Stimulated activated naive B cell treated with anti-CD40 and anti-IgM and Interleukin-4, amounts not matched to agents 10 μg/mL and 1 μg/mL and 100 μg/mL, for 72 hours (primary cell): ENCODE data around the gene KLHDC4.
A peak's percentile ranks its signal among the peaks of the same experiment; 100 is the strongest.

Experiments
- ATAC-seq, 2 donors: fragments of 150-1000 bp; cut with Tn5 transposase; replicated peaks; 2 replicates each; pipeline ENCODE4 v1.10.0; 2021; ENCODE audit warnings: moderate library complexity in 1 of 2
- DNase-seq: peaks from one replicate; pipeline ENCODE4 v3.0.0; 2021
- H3K27ac Mint-ChIP-seq: one replicate; pipeline ENCODE4 v1.8.0; 2022; ENCODE audit warnings: mild to moderate bottlenecking, mixed read lengths
- H3K27me3 Mint-ChIP-seq, 2 donors: one replicate each; pipeline ENCODE4 v1.8.0; 2022; ENCODE audit warnings: mixed read lengths in 2 of 2
- H3K36me3 Mint-ChIP-seq, 2 donors: one replicate each; pipeline ENCODE4 v1.8.0; 2022; ENCODE audit warnings: mixed read lengths in 2 of 2, mild to moderate bottlenecking in 1 of 2
- H3K4me1 Mint-ChIP-seq, 2 donors: one replicate each; pipeline ENCODE4 v1.8.0; 2022; ENCODE audit warnings: mixed read lengths in 2 of 2, mild to moderate bottlenecking in 1 of 2
- H3K4me3 Mint-ChIP-seq, 2 donors: one replicate each; pipeline ENCODE4 v1.8.0; 2022; ENCODE audit warnings: mild to moderate bottlenecking in 2 of 2, mixed read lengths in 2 of 2, moderate library complexity in 1 of 2
- H3K9me3 Mint-ChIP-seq, 2 donors: one replicate each; pipeline ENCODE4 v1.8.0; 2022; ENCODE audit warnings: mixed read lengths in 2 of 2, mild to moderate bottlenecking in 1 of 2

The KLHDC4 gene

GRCh38 chr16:87679593-87680271 is 86.1 kb downstream of the KLHDC4 start:
- Mint-ChIP-seq H3K27ac (no peak overlapping the region), H3K36me3 (no peaks in the 10 kb centered on the region), H3K4me3 (no peak overlapping the region), H3K9me3 (no peaks in the 10 kb centered on the region), H3K27me3 (peaks cover 4 to 15% of the 10 kb centered on the region in 2 donors), H3K4me1 (peaks cover 9 to 22% of the 10 kb centered on the region in 2 donors)
- no peak for DNase-seq
- ATAC-seq = no peak

GRCh38 chr16:87678618-87679017 is 87.2 kb downstream of the KLHDC4 start:
- Mint-ChIP-seq H3K27me3 (peaks cover 4 to 15% of the 10 kb centered on the region in 2 donors), H3K9me3 (no peaks in the 10 kb centered on the region), H3K4me1 (peaks cover 12 to 22% of the 10 kb centered on the region in 2 donors), H3K27ac (no peak overlapping the region), H3K36me3 (no peaks in the 10 kb centered on the region), H3K4me3 (no peak overlapping the region)
- no peak for ATAC-seq
- DNase-seq = no peak

- no peak overlapping the region for H3K4me3 Mint-ChIP-seq
- H3K27me3 Mint-ChIP-seq = peaks cover 4 to 15% of the 10 kb centered on the region in 2 donors
- H3K4me1 Mint-ChIP-seq = peaks cover 12 to 22% of the 10 kb centered on the region in 2 donors
- H3K27ac Mint-ChIP-seq = no peak overlapping the region
- H3K9me3 Mint-ChIP-seq = no peaks in the 10 kb centered on the region
- H3K36me3 Mint-ChIP-seq = no peaks in the 10 kb centered on the region
- DNase-seq (no peak), ATAC-seq (no peak)
These were observed 88.0 kb downstream of the KLHDC4 start for GRCh38 chr16:87677830-87678229.

GRCh38 chr16:87675111-87675719 is 90.6 kb downstream of the KLHDC4 start:
- Mint-ChIP-seq H3K4me1 (peaks cover 5 to 6% of the 10 kb centered on the region in 2 donors), H3K27ac (peak overlapping the region; percentile 5), H3K4me3 (no peak overlapping the region), H3K9me3 (no peaks in the 10 kb centered on the region), H3K36me3 (no peaks in the 10 kb centered on the region), H3K27me3 (peaks cover 4 to 9% of the 10 kb centered on the region in 2 donors)
- DNase-seq (no peak), ATAC-seq (no peak)

- H3K36me3 Mint-ChIP-seq = no peaks in the 10 kb centered on the region
- no peak overlapping the region for H3K27ac Mint-ChIP-seq
- H3K4me1 Mint-ChIP-seq = peaks cover 5 to 6% of the 10 kb centered on the region in 2 donors
- no peak for DNase-seq
- no peak overlapping the region for H3K4me3 Mint-ChIP-seq
- H3K9me3 Mint-ChIP-seq = no peaks in the 10 kb centered on the region
- H3K27me3 Mint-ChIP-seq = peaks cover 5 to 9% of the 10 kb centered on the region in 2 donors
- ATAC-seq = peak in 1 of 2 donors; percentile 73
These were observed 91.4 kb downstream of the KLHDC4 start for GRCh38 chr16:87674419-87674818.

- DNase-seq (no peak), ATAC-seq (no peak)
- H3K27me3 Mint-ChIP-seq = peaks cover 13 to 16% of the 10 kb centered on the region in 2 donors
- no peak overlapping the region for H3K4me3 Mint-ChIP-seq
- peaks cover 5 to 6% of the 10 kb centered on the region in 2 donors for H3K4me1 Mint-ChIP-seq
- no peaks in the 10 kb centered on the region for H3K36me3 Mint-ChIP-seq
- no peak overlapping the region for H3K27ac Mint-ChIP-seq
- no peaks in the 10 kb centered on the region for H3K9me3 Mint-ChIP-seq
These were observed 94.0 kb downstream of the KLHDC4 start for GRCh38 chr16:87671715-87672270.

- H3K4me3 Mint-ChIP-seq = no peak overlapping the region
- peaks cover 13 to 16% of the 10 kb centered on the region in 2 donors for H3K27me3 Mint-ChIP-seq
- ATAC-seq (no peak), DNase-seq (no peak)
- H3K27ac Mint-ChIP-seq = no peak overlapping the region
- H3K36me3 Mint-ChIP-seq = no peaks in the 10 kb centered on the region
- peaks cover 5 to 6% of the 10 kb centered on the region in 2 donors for H3K4me1 Mint-ChIP-seq
- no peaks in the 10 kb centered on the region for H3K9me3 Mint-ChIP-seq
These were observed 94.6 kb downstream of the KLHDC4 start for GRCh38 chr16:87671221-87671620.

- Mint-ChIP-seq H3K27me3 (peaks cover 7 to 9% of the 10 kb centered on the region in 2 donors), H3K4me3 (no peak overlapping the region), H3K27ac (no peak overlapping the region), H3K9me3 (no peaks in the 10 kb centered on the region), H3K36me3 (no peaks in the 10 kb centered on the region), H3K4me1 (peaks cover 0 to 4% of the 10 kb centered on the region in 2 donors)
- DNase-seq (no peak), ATAC-seq (no peak)
These were observed 96.1 kb downstream of the KLHDC4 start for GRCh38 chr16:87669672-87670071.

GRCh38 chr16:87667946-87668345 is 97.8 kb downstream of the KLHDC4 start:
- Mint-ChIP-seq H3K9me3 (no peaks in the 10 kb centered on the region), H3K4me3 (no peak overlapping the region), H3K27ac (no peak overlapping the region), H3K4me1 (no peaks in the 10 kb centered on the region), H3K27me3 (peaks cover 9 to 14% of the 10 kb centered on the region in 2 donors), H3K36me3 (no peaks in the 10 kb centered on the region)
- ATAC-seq (no peak), DNase-seq (no peak)

GRCh38 chr16:87667443-87667842 is 98.3 kb downstream of the KLHDC4 start:
- no peak for DNase-seq
- Mint-ChIP-seq H3K27me3 (peaks cover 9 to 19% of the 10 kb centered on the region in 2 donors), H3K9me3 (no peaks in the 10 kb centered on the region), H3K36me3 (no peaks in the 10 kb centered on the region), H3K4me3 (no peak overlapping the region), H3K27ac (no peak overlapping the region), H3K4me1 (no peaks in the 10 kb centered on the region)
- no peak for ATAC-seq

GRCh38 chr16:87666919-87667318 is 98.9 kb downstream of the KLHDC4 start:
- H3K27me3 Mint-ChIP-seq = peaks cover 9 to 20% of the 10 kb centered on the region in 2 donors
- no peak overlapping the region for H3K4me3 Mint-ChIP-seq
- no peak overlapping the region for H3K27ac Mint-ChIP-seq
- no peaks in the 10 kb centered on the region for H3K9me3 Mint-ChIP-seq
- H3K4me1 Mint-ChIP-seq = no peaks in the 10 kb centered on the region
- ATAC-seq (no peak), DNase-seq (no peak)
- H3K36me3 Mint-ChIP-seq = no peaks in the 10 kb centered on the region

GRCh38 chr16:87665193-87665592 is 100.6 kb downstream of the KLHDC4 start:
- Mint-ChIP-seq H3K27ac (no peak overlapping the region), H3K36me3 (no peaks in the 10 kb centered on the region), H3K4me3 (no peak overlapping the region), H3K9me3 (no peaks in the 10 kb centered on the region), H3K27me3 (peaks cover 20 to 34% of the 10 kb centered on the region in 2 donors), H3K4me1 (no peaks in the 10 kb centered on the region)
- DNase-seq (no peak), ATAC-seq (no peak)

GRCh38 chr16:87664792-87665191 is 101.0 kb downstream of the KLHDC4 start:
- Mint-ChIP-seq H3K4me1 (no peaks in the 10 kb centered on the region), H3K27me3 (peaks cover 22 to 37% of the 10 kb centered on the region in 2 donors), H3K36me3 (no peaks in the 10 kb centered on the region)

GRCh38 chr16:87662254-87663204 is 103.3 kb downstream of the KLHDC4 start:
- Mint-ChIP-seq H3K9me3 (peaks cover 0 to 5% of the 10 kb centered on the region in 2 donors), H3K4me1 (no peaks in the 10 kb centered on the region), H3K27ac (peak overlapping the region; percentile 83), H3K27me3 (peaks cover 23 to 45% of the 10 kb centered on the region in 2 donors), H3K4me3 (no peak overlapping the region), H3K36me3 (peaks cover 0 to 4% of the 10 kb centered on the region in 2 donors)
- no peak for ATAC-seq
- no peak for DNase-seq

More at GRCh38 chr16:87664792-87665191, 101.0 kb downstream of the KLHDC4 start:
- ATAC-seq = no peak
- H3K27ac Mint-ChIP-seq = no peak overlapping the region
- H3K4me3 Mint-ChIP-seq = no peak overlapping the region
- no peaks in the 10 kb centered on the region for H3K9me3 Mint-ChIP-seq
- DNase-seq = no peak
